GM10847 (cell line): ENCODE results near the gene TXNIP.

Experiments
- POLR2A ChIP-seq: IDR thresholded peaks from 2 replicates; pipeline ENCODE4 v1.6.1; 2011; ENCODE audit not compliant: insufficient read length; ENCODE audit errors: extremely low read depth

TXNIP gene

DNA sequence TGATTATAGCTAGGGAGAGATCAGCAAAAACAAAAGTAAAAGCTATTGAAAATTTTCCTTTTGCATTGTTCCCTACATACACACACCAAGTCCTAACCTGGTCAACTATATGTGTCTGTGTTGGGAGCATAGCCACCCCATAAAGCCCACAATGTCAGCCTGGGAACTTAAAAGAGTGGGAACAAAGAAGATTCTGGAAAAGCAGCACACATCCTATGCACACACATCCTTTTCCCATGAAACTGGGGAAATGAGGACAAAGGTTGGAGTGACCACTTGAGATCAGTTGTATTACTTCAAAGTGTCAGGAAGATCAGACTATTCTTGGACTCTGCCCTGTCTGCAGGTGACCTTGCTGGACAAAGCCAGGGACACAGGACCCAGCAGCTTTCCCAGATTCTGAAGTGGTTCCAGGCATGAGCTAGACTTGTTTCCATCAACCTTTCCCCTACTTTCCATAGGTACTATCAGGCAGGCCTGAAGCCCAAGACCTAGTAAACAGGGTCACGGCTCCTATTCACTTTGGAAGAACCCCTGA, 15.9 kb downstream of the TXNIP start:
- no peak for TF ChIP-seq POLR2A

DNA sequence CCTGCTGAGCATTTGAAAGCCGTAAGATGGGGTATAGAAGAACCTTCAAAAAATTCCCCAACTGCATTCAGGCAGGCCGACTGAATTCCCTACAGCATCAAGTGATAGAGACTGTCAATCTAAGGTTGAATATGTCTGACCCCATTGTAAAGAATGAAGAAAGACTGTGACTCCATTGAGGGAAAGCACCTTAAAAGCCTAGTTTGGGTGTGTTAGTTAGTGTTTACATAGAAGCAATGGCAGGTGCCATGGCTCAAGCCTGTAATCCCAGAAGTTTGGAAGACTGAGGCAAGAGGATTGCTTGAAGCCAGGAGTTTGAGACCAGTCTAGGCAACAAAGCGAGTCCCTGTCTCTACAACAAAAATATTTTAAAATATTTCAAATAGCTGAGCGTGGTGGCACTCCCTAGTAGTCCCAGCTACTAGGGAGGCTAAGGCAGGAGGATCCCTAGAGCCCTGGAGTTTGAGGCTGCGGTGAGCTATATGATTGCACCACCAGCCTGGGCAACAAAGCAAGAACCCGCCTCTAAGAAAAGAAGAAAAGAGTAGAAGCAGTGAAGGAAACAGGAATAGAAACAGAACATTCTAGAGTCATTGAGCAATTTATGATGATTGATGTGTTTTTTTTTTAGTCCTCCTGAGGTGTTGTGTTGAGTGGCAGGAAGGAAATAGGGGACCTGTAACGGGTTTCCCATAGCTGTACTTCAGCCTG, 16.5 kb downstream of the TXNIP start:
- no peak for TF ChIP-seq POLR2A

DNA sequence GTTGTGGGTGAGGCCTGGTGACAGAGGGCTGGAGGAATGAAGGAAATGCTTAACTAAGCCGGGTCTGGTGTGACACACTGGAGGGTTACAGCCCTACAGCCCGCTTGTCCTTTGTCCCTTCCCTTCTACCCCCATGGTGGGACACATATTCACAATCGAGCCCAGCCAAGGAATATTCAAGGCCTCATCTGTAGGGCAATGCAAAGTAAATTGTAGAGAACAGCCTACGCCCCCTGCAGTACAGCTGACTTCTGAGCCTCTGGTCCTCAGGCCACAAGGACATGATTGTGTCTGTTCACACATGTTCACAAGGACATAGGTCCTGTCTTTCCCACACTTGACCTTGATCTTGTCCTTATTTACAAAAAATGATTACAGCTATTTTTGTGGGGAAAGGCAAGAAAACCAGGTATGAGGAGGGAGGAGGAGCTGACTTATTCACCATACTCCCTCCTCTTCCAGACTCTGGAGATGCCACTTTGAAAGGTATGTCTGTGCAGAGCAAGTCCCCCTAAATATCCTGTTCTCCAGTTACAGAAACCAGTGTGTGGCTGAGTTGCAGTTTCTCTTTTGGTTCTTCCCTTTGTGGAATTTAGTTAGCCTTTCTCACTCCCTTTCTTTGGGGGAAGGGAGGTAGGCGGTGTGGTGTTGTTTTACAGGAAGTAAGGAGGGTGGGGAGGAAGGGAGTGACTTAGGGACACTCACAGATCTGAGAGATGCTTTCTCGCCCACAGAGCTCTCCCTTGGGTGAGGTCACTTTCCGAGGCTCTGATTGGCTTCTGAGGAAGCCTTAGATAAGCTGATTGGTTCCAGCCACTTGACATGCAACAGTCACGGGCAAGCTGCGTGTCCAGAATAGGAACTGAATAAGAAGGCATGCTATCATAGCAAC, 17.3 kb downstream of the TXNIP start:
- no peak for TF ChIP-seq POLR2A

DNA sequence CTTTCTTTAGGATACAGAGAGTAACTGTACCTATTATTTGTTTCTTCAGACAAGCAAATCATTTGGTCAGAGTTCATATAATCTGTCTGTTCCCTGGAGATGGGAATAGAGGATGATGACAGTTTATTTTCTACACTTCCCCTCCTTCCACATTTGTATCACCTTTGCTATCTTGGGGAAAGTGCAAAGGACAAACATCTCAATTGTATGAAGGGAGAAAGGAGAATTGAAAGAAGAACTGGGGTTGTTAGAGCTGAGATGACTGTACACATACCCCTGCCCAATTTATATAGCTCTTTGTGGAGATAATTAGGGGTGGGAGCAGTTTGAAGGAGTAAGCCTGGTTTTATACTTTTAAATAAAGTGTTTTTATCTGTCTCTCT, 17.9 kb downstream of the TXNIP start:
- no peak for TF ChIP-seq POLR2A

DNA sequence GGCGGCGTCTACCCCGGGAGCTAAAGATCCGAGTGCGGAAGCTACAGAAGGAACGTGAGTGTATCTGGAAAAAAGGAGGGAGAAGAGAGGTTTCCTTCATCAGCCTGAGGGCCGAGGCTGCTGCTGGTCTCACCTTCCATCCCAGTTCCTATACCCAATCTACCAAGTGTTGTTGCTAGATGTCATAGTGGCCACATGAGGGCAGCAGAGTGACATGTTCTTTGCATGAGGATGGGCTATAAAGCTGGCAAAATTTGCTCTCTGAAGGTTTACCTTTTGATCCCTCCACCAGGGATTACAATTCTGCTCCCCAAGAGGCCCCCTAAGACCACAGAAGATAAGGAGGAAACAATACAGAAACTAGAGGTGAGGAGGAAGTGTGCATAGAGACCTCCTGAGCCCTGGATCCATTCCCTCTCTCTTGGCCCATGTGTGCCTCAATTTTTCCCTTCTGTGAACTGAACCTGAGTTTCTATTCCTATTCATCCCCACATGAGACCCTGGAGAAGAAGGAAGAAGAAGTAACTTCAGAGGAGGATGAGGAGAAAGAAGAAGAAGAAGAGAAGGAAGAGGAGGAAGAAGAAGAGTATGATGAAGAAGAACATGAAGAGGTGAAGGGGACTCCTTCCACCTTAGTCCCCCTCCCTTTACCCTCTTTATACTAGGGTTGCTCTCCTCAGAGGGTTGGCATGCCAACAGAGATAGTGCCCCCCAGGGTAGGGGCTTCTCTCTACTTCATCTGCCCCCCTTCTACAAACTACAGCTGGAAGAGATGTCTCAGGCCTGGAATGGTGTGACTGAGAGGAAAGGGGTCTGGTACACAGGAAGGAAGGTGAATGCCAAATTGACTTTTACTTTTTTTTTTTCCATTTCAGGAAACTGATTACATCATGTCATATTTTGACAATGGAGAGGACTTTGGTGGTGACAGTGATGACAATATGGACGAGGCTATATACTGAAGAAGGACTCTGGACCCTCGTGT, 18.6 kb downstream of the TXNIP start:
- TF ChIP-seq POLR2A, result no peak

DNA sequence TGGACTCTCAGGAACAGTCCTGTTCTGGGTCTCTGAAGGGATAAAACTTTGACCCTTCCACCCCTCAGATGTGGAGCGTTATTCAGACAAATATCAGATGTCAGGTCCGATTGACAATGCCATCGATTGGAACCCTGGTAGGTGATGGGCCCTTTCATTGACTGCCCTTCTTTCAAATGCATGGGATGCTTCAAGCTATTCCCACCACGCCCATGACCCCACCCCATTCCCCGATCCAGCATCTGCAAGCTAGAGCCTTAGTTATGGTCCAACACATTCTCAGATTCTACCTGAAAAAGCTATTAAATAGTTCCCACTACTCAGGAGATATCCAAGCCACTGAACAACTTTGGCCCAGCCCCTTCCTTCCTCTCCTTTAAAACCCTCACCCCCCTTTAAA, 19.4 kb downstream of the TXNIP start:
- TF ChIP-seq POLR2A, result no peak

DNA sequence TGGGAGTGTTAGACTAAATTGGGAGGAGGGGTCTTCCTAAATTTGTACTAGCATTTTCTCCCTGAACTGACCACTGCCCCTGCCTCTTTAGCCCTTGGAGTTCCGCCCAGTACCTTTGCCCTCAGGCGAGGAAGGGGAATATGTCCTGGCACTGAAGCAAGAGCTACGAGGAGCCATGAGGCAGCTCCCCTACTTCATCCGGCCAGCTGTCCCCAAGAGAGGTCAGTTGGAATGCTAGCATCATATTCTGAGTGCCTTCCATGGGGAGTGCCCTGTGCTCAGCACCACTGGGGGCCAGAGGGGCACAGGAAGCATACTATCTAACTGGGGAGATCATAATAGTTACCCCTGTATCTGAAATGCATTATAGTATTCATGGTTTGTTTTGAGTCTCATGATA, 21.2 kb downstream of the TXNIP start:
- TF ChIP-seq POLR2A, result no peak

DNA sequence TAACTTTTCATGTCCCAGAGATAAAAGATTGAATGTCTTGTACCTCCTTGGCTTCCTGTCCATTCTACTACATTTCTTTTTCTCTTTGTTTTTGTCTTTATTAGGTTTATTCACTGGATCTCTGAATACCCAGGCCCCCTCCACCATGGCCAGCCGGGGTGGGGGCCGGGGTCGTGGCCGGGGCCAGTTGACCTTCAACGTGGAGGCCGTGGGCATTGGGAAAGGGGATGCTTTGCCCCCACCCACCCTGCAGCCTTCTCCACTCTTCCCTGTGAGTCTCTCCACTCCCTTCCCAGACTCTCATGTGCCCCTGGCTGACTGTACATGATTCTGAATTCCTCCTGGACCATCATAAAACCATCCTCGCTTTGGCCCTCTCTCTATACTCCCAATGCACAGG, 21.7 kb downstream of the TXNIP start:
- no peak for TF ChIP-seq POLR2A

DNA sequence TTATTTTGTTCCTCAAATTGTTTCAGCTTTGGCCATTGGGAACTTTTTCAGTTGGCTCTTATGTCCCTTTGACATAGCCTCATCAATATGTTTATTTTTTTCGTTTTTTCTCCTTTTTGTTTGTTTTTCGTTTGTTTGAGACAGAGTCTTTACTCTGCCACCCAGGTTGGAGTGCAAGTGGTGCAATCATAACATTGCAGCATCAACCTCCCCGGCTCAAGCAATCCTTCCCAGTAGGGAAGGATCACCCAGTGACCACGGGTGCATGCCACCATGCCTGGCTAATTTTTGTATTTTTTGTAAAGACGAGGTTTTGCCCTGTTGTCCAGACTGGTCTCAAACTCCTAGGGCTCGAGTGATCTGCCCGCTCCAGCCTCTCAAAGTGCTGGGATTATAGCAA, 23.8 kb downstream of the TXNIP start:
- TF ChIP-seq POLR2A, result no peak

DNA sequence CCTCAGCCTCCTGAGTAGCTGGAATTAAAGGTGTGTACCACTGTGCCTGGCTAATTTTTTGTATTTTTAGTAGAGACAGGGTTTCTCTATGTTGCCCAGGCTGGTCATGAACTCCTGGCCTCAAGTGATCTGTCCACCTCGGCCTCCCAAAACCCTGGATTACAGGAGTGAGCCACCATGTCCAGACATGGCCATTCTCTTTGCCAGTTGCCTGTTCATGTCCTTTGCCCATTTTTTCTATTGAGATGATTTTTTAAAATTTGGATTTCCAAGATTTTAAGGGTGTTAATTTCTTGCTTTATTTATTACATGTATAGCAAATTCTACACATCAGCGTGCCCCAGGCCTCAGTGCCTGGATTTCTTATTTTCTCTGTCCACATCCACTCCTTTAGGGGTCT, 29.1 kb downstream of the TXNIP start:
- TF ChIP-seq POLR2A, result no peak

DNA sequence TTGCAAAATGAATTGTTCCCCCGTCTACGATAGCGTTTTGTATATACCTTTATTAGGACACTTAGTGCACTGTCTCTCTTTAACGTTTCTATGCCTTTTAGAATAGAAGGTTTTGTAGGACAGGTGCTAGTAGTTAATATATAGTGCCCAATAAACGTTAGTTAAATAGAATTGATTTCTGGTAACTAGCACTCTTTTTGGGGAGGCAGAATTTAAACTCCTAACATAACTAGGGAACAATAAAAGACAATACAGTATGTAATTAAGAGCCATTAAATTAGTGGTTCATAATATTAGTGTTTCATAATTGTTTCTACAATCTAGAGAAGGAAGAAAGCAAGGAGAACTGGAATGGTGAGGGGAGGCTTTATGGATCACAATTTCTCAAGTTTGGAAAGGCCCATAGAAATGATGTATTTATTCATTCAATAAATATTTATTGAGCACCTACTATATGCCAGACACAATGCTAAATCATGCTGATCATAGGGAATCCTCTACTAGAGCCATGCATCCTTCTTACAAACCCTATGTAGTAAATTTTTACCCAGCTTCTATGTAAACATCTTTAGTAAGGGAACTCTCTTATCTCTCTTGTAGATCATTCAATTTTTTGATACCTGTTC, 31.1 kb downstream of the TXNIP start:
- no peak for TF ChIP-seq POLR2A

DNA sequence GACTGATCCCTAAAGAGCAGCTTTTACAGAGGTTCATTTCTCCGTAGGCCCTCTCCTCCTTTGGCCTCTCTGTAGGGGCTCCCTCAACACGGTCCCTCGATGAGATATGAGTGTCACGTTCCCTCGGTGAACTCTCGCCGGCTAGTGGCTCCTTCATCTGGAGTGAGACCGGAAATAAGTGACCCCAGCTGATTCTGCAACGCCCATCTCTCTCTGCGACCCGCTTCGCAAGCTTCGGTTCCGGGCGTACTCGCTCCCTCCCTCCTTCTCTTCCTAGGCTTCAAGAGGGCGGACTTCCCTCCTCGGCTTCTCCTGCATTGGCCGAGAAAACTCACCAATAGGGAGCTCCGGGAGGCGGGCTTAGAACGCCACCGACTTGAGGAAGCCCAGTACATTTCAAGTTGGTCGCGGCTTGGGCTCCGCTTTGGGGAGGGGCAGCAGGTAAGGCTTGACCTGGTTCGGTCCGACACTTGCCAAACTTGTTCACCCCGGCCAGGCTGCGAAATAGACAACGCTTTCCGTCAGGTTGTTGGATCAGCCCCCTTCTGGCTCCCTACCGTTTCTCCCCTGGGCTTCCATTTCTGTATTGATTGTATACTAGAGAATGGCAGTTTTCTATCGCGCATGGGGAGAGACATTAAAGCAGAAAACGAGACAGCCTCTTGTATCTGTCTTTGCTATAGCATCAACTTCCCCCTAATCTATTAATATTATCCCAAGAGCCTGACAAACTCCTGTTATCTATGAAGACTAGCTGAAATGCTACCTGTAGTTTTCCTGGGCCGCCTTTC, 31.9 kb downstream of the TXNIP start, which contains the start of the genes ANKRD34A and POLR3GL:
ANKRD34A (minus strand) TSS at position 248 of the 791 bp plus-strand sequence. CDS start 2,816 bp downstream, outside the sequence.
POLR3GL (plus strand) TSS at position 363 of the 791 bp plus-strand sequence. CDS start 10,176 bp downstream, outside the sequence.
- peak; percentile 89 for TF ChIP-seq POLR2A

DNA sequence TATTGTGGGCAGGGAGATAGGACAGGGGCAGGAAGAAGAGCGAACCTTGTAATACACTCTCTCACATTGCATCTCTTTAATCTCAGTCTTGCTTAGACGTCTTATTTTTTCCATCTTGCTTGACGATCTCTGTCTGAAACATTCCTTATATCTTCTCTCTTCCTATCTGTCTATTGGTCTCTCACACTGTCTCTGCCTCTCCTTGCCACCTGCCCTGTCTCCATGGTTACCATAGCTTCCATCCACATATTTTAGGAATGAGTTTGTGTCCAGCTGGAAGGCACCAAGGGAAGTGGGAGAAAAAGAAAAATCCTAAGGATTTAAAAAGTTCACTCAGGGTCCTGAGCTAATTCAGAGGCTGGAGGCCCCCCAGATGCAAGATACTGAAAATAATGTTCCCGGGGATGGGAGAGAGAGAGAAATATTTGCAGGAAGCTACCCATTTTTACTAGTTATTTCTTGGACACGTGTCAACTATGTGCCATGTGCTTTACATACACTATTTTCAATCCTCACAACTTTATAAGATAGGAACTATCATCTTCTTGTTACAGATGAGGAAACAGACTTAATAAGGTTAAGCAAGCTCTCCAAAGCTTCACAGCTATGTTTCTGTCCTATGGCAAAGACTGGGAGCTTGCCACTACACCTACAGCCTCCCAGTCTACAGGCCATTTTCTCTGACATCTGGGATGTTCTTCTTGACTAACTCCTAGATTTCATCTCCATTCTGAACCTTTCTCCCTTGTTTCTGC, 32.9 kb downstream of the TXNIP start:
- TF ChIP-seq POLR2A, result no peak
